Neuronal stem cell (in vitro differentiated cells): ENCODE data around the gene C3orf52.

Source experiments
- DNase-seq: peaks from one replicate; pipeline ENCODE4 v3.0.0-alpha.2; 2013; ENCODE audit warnings: low spot score
- H2AFZ ChIP-seq: one replicate; pipeline ENCODE4 v1.6.1; 2013; ENCODE audit warnings: mild to moderate bottlenecking, low read length, inconsistent platforms
- H2AK5ac ChIP-seq: 2 replicates; pipeline ENCODE4 v1.6.1; 2013; ENCODE audit warnings: low read depth, mild to moderate bottlenecking, inconsistent platforms, low read length, moderate library complexity, mixed read lengths
- H2BK120ac ChIP-seq: 2 replicates; pipeline ENCODE4 v1.6.1; 2013; ENCODE audit warnings: low read depth, mild to moderate bottlenecking, inconsistent platforms, low read length, moderate library complexity, mixed read lengths
- H2BK12ac ChIP-seq: one replicate; pipeline ENCODE4 v1.6.1; 2013; ENCODE audit warnings: low read length, inconsistent platforms
- H2BK15ac ChIP-seq: 2 replicates; pipeline ENCODE4 v1.6.1; 2013; ENCODE audit warnings: mild to moderate bottlenecking, low read length, inconsistent platforms, mixed read lengths
- H2BK5ac ChIP-seq: one replicate; pipeline ENCODE4 v1.6.1; 2013; ENCODE audit warnings: inconsistent platforms, mild to moderate bottlenecking, low read length, moderate library complexity
- H3K14ac ChIP-seq: one replicate; pipeline ENCODE4 v1.6.1; 2013; ENCODE audit warnings: low read length, inconsistent platforms
- H3K18ac ChIP-seq: 2 replicates; pipeline ENCODE4 v1.6.1; 2013; ENCODE audit warnings: low read length, inconsistent platforms
- H3K23ac ChIP-seq: 2 replicates; pipeline ENCODE4 v1.6.1; 2013; ENCODE audit warnings: low read depth, mild to moderate bottlenecking, mixed read lengths, low read length, inconsistent platforms; ENCODE audit not compliant: poor library complexity
- H3K27ac ChIP-seq: replicated peaks from 3 replicates; pipeline ENCODE4 v1.5.1; 2013; ENCODE audit warnings: low read length, inconsistent platforms
- H3K27me3 ChIP-seq, 3 experiments: 2 replicates each; pipeline ENCODE4 v1.6.1; 2013; ENCODE audit warnings: low read length in 3 of 3, mild to moderate bottlenecking in 2 of 3, inconsistent platforms in 1 of 3, low read depth in 1 of 3, mixed read lengths in 1 of 3, moderate library complexity in 1 of 3; ENCODE audit not compliant: control insufficient read depth in 3 of 3, insufficient read depth in 3 of 3
- H3K36me3 ChIP-seq, 2 donors: replicated peaks in 1 of 2; 2 replicates each; pipeline ENCODE4 v1.6.1; 2013; ENCODE audit warnings: low read length in 2 of 2; ENCODE audit not compliant: control insufficient read depth in 2 of 2, insufficient read depth in 2 of 2
- H3K4ac ChIP-seq: 2 replicates; pipeline ENCODE4 v1.6.1; 2013; ENCODE audit warnings: inconsistent platforms, mild to moderate bottlenecking, low read length, moderate library complexity
- H3K4me1 ChIP-seq, 2 donors: 1 replicate in 1 of 2; 2 replicates in 1 of 2; pipeline ENCODE4 v1.6.1; 2013; ENCODE audit warnings: low read length in 2 of 2, low read depth in 1 of 2; ENCODE audit not compliant: control insufficient read depth in 2 of 2, insufficient read depth in 1 of 2
- H3K4me2 ChIP-seq: one replicate; pipeline ENCODE4 v1.6.1; 2013; ENCODE audit warnings: mild to moderate bottlenecking, low read length, inconsistent platforms; ENCODE audit not compliant: insufficient read depth, poor library complexity, severe bottlenecking
- H3K4me3 ChIP-seq, 2 donors: 2 replicates each; pipeline ENCODE4 v1.5.1; 2013; ENCODE audit warnings: low read length in 2 of 2, mild to moderate bottlenecking in 2 of 2, inconsistent platforms in 1 of 2, moderate library complexity in 1 of 2
- H3K79me1 ChIP-seq: one replicate; pipeline ENCODE4 v1.6.1; 2013; ENCODE audit warnings: low read depth, mild to moderate bottlenecking, inconsistent platforms, low read length, moderate library complexity
- H3K9ac ChIP-seq: one replicate; pipeline ENCODE4 v1.6.1; 2013; ENCODE audit warnings: mild to moderate bottlenecking, low read depth, low read length, inconsistent platforms; ENCODE audit not compliant: poor library complexity
- H3K9me3 ChIP-seq, 2 donors: replicated peaks in 1 of 2; 2 replicates each; pipeline versions ENCODE3 to v1.6.1; 2013; ENCODE audit warnings: low read length in 2 of 2, mild to moderate bottlenecking in 2 of 2, inconsistent platforms in 1 of 2, low read depth in 1 of 2, mixed read lengths in 1 of 2, moderate library complexity in 1 of 2; ENCODE audit not compliant: control insufficient read depth in 2 of 2, insufficient read depth in 1 of 2
- H4K8ac ChIP-seq: one replicate; pipeline ENCODE4 v1.6.1; 2013; ENCODE audit warnings: low read depth, mild to moderate bottlenecking, inconsistent platforms, low read length, moderate library complexity
- H4K91ac ChIP-seq: one replicate; pipeline ENCODE4 v1.6.1; 2013; ENCODE audit warnings: low read length, low read depth, mild to moderate bottlenecking, inconsistent platforms; ENCODE audit not compliant: poor library complexity
- WGBS, 2 donors: extraction: QIAGEN DNeasy Blood & Tissue Kit; methylation state at CpG; one replicate each; pipeline ENCODE4 v1.1.7; 2013; ENCODE audit warnings: missing lambda C conversion rate in 2 of 2, mixed read lengths in 1 of 2; ENCODE audit not compliant: insufficient read length in 2 of 2, insufficient replicate concordance in 1 of 2; ENCODE audit errors: extremely low coverage in 2 of 2; 5-methylcytosine and 5-hydroxymethylcytosine counted together

The C3orf52 gene

DNA sequence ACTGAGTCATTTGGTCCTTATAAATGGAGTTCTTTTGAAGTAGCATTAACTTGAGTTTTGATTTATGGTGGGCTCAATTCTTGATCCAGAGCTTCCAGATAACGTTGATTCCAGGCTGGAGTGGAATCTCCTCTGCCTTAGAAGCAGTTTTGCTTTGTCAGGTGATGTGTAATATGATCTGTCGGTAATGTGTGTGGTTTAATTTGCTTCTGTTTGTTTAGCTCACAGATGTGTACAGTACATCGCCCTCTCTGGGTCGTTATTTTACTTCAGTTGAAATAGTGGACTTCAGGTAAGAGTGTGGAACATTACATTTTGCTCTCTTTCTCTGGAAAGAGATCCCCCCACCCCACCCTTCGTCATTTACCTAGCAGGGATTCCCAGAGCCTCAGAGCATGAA is 23.1 kb downstream of the C3orf52 start:
- H3K36me3 ChIP-seq, result no peaks in the 10 kb centered on the region
- H3K9me3 ChIP-seq, result no peaks in the 10 kb centered on the region
- no peak overlapping the region for H3K4me3 ChIP-seq
- WGBS, 2 donors, result no CpG with 5 or more reads among the region's 5 CpGs
- no peak for DNase-seq
- H3K4ac ChIP-seq, result no peak overlapping the region
- H3K27ac ChIP-seq, result no peak overlapping the region
- no peaks in the 10 kb centered on the region for H3K27me3 ChIP-seq
- H2AK5ac ChIP-seq, result no peak overlapping the region
- no peak overlapping the region for H2AFZ ChIP-seq
- no peak overlapping the region for H2BK15ac ChIP-seq
- H3K4me1 ChIP-seq, result no peaks in the 10 kb centered on the region
- H2BK12ac ChIP-seq, result no peak overlapping the region
- H2BK5ac ChIP-seq, result no peak overlapping the region
- no peak overlapping the region for H3K4me2 ChIP-seq
- H4K91ac ChIP-seq, result no peak overlapping the region
- no peak overlapping the region for H3K14ac ChIP-seq
- no peak overlapping the region for H3K9ac ChIP-seq
- no peak overlapping the region for H3K18ac ChIP-seq
- no peak overlapping the region for H3K23ac ChIP-seq
- H3K79me1 ChIP-seq, result no peaks in the 10 kb centered on the region
- no peak overlapping the region for H2BK120ac ChIP-seq
- H4K8ac ChIP-seq, result no peak overlapping the region

DNA sequence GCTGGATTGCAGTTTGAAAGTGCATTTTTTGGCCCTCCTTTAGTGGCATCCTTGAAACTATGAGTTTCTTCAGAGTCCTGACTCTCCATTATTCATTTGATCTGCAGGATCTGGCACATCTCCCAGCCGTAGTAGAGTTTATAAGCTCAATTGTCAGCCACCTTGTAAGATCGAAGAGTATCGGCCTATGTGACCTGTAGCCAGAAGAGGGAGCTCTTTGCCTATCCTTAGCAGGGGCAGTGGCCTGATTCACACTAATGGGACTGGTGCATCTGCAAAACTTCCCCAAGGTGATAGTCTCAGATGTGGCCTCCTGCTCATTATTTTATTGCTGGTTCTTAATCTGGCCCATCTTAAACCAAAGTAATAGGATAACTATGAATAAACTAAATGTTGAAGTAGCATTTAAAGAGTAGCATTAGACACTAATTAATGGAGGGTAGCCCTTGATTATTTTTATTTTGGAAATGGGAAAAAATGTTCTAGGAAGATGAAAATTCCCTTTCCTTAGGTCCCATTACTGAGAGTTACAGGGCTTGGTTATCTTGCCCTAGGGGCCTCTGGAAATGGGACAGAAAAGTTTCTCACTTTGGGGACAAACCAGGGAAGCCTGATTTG is 25.7 kb downstream of the C3orf52 start:
- no peak overlapping the region for H2BK15ac ChIP-seq
- H2AFZ ChIP-seq, result peak overlapping the region; percentile 27
- DNase-seq, result peak; percentile 59

DNA sequence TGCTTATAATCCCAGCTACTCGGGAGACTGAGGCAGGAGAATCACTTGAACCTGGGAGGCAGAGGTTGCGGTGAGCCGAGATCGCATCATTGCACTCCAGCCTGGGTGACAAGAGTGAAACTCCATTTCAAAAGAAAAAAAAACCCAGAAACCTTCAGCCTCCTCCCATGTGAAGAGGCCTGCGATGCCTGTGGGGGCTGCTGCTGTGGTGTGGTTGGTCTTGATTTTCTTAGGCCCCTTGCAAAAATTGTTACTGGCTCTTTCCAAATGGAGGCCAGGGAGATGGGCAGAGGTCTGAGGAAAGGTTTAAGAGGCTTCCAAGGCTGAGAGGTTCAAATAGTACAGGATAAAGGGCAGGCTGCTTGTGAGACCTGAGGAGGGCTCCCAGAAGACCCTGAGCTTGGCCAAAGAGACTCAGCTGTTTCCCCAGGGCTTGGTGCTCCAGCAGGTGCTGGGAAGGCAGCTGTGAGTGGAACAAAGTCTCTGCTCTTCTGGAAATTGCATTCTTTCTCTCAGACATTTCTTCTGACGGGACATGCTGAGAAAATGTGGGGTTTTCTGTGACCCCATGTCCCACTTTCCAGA is 28.5 kb downstream of the C3orf52 start:
- no peak overlapping the region for H2AK5ac ChIP-seq
- no peak overlapping the region for H3K27ac ChIP-seq
- no peak overlapping the region for H3K4me2 ChIP-seq
- WGBS, 2 donors, result no CpG with 5 or more reads among the region's 6 CpGs
- no peak for DNase-seq
- no peak overlapping the region for H4K8ac ChIP-seq
- H2AFZ ChIP-seq, result no peak overlapping the region
- no peak overlapping the region for H3K4me3 ChIP-seq
- no peak overlapping the region for H3K23ac ChIP-seq
- H2BK120ac ChIP-seq, result no peak overlapping the region
- H2BK5ac ChIP-seq, result no peak overlapping the region
- no peaks in the 10 kb centered on the region for H3K36me3 ChIP-seq
- no peaks in the 10 kb centered on the region for H3K79me1 ChIP-seq
- H3K9me3 ChIP-seq, result no peaks in the 10 kb centered on the region
- no peak overlapping the region for H2BK15ac ChIP-seq
- peaks cover 0 to 5% of the 10 kb centered on the region in 2 donors for H3K4me1 ChIP-seq
- no peaks in the 10 kb centered on the region for H3K27me3 ChIP-seq
- no peak overlapping the region for H3K14ac ChIP-seq
- H3K18ac ChIP-seq, result no peak overlapping the region
- no peak overlapping the region for H2BK12ac ChIP-seq
- no peak overlapping the region for H3K4ac ChIP-seq
- no peak overlapping the region for H3K9ac ChIP-seq
- H4K91ac ChIP-seq, result no peak overlapping the region

More for the DNA sequence above, 25.7 kb downstream of the C3orf52 start:
- H2BK12ac ChIP-seq, result no peak overlapping the region
- no peak overlapping the region for H3K14ac ChIP-seq
- WGBS, 2 donors, result no CpG with 5 or more reads among the region's 3 CpGs
- H3K27ac ChIP-seq, result no peak overlapping the region
- no peaks in the 10 kb centered on the region for H3K27me3 ChIP-seq
- H3K4me1 ChIP-seq, result peaks cover 0 to 4% of the 10 kb centered on the region in 2 donors
- no peak overlapping the region for H3K23ac ChIP-seq
- no peak overlapping the region for H3K9ac ChIP-seq
- no peak overlapping the region for H3K18ac ChIP-seq
- H3K9me3 ChIP-seq, result no peaks in the 10 kb centered on the region
- H3K4ac ChIP-seq, result no peak overlapping the region
- H3K79me1 ChIP-seq, result no peaks in the 10 kb centered on the region
- H2BK5ac ChIP-seq, result no peak overlapping the region
- no peak overlapping the region for H2BK120ac ChIP-seq
- H3K4me2 ChIP-seq, result no peak overlapping the region
- no peak overlapping the region for H2AK5ac ChIP-seq
- no peak overlapping the region for H4K91ac ChIP-seq
- H3K36me3 ChIP-seq, result no peaks in the 10 kb centered on the region
- no peak overlapping the region for H4K8ac ChIP-seq
- H3K4me3 ChIP-seq, result no peak overlapping the region

- no peak overlapping the region for H2BK120ac ChIP-seq
- no peak overlapping the region for H4K91ac ChIP-seq
- H3K9ac ChIP-seq, result no peak overlapping the region
- no peak overlapping the region for H3K4me2 ChIP-seq
- no peak for DNase-seq
- no peak overlapping the region for H2BK12ac ChIP-seq
- H3K27ac ChIP-seq, result no peak overlapping the region
- H2BK15ac ChIP-seq, result no peak overlapping the region
- H2BK5ac ChIP-seq, result no peak overlapping the region
- H3K14ac ChIP-seq, result no peak overlapping the region
- H3K9me3 ChIP-seq, result no peaks in the 10 kb centered on the region
- no peak overlapping the region for H2AK5ac ChIP-seq
- H4K8ac ChIP-seq, result no peak overlapping the region
- no peaks in the 10 kb centered on the region for H3K36me3 ChIP-seq
- H2AFZ ChIP-seq, result no peak overlapping the region
- no peaks in the 10 kb centered on the region for H3K79me1 ChIP-seq
- H3K18ac ChIP-seq, result no peak overlapping the region
- H3K4me3 ChIP-seq, result no peak overlapping the region
- no CpG with 5 or more reads among the region's 6 CpGs for WGBS, 2 donors
- no peaks in the 10 kb centered on the region for H3K27me3 ChIP-seq
- H3K4me1 ChIP-seq, result peaks cover 0 to 8% of the 10 kb centered on the region in 2 donors
- H3K4ac ChIP-seq, result no peak overlapping the region
- no peak overlapping the region for H3K23ac ChIP-seq
Measured at GRCh38 chr3:112115161-112115739, 29.1 kb downstream of the C3orf52 start.
